ENCODE data around the gene RALB. TPM values are rescaled to one million over a fixed set of nuclear protein-coding genes. Genes with fewer than 3 reads are reported as not detected.

Gene RALB
- total and polyA plus RNA-seq, 2 of the 4 experiments (the other 2 are of a cell fraction) = 53.6 to 54.7 TPM

DNA sequence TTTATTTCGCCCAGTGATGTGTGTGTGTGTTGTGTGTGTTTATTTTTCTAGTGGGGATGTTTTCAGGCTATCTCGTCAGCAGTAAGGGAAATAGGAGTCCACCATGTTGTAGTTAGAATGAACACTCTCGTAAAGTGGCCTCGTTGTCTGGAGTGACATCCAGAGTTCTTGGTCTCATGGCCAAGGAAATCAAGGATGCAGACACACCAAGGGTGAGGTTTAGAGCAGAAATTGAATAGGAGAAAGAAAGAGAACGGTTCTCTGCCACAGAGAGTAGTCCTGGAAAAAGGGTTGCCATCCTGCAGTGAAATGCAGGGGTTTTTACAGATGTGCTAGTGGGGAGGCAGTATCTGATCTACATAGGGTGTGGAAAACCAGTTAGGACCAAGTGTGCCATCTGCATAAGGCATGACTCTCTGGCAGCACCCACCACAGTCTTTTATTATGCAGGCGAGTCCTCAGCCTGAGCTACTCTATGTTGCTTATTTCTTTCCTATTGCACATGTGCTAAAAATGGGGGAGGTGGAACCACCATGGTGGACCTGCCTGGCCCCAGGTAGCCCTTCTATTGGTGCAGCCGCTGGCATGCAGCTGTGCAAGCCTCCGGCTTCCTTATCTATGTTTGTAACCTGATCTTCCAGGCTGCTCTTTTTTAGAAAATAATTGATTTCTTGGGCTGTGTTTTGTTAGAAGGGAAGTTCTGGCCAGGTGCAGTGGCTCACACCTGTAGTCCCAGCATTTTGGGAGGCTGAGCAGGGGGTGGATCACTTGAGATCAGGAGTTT, 23.2 kb downstream of the RALB start:
- H4K91ac ChIP-seq (ENCODE audit: insufficient read depth, low read depth, low read length) = no peak overlapping the region
- no peak overlapping the region for H2BK120ac ChIP-seq (ENCODE audit: low read depth, low read length)
- H2AK5ac ChIP-seq (ENCODE audit: low read depth, low read length) = no peak overlapping the region
- no peak overlapping the region for H2BK20ac ChIP-seq (ENCODE audit: low read depth, low read length)
- H4K20me1 ChIP-seq (ENCODE audit: insufficient read depth, low read length) = peaks cover 46% of the 10 kb centered on the region
- H3K27me3 ChIP-seq (ENCODE audit: control insufficient read depth, insufficient read depth, low read length) = no peaks in the 10 kb centered on the region
- ATAC-seq (ENCODE audit: low read depth) (no peak), DNase-seq (no peak)
- in situ Hi-C loops (cut with MboI; ENCODE audit: low sequenced_read_pairs) (no loop called here), intact Hi-C loops (cut with micrococcal nuclease) (no loop called here), dilution Hi-C loops (cut with HindIII; ENCODE audit: low sequenced_read_pairs, unreplicated experiment) (no loop called here)
- H3K4me2 ChIP-seq (ENCODE audit: low read depth, low read length) = no peak overlapping the region
- no peak overlapping the region for H2AFZ ChIP-seq (replicated peaks; ENCODE audit: low read length, poor library complexity)
- no peak overlapping the region for H3K4ac ChIP-seq (ENCODE audit: low read depth, low read length)
- no peaks in the 10 kb centered on the region for H3K9me3 ChIP-seq (ENCODE audit: control insufficient read depth, insufficient read depth, low read length)
- ChIA-PET POLR2A (ENCODE audit: unreplicated experiment) (no interaction called here), CTCF (interaction anchor here (1.5 kb wide), 1 partner anchor 8 kb away, joined by 5 read pairs; no protein-coding TSS in a partner anchor)
- no peak overlapping the region for H3K27ac ChIP-seq (ENCODE audit: insufficient read depth, low read length)
- no peak overlapping the region for H3K18ac ChIP-seq (ENCODE audit: low read depth, low read length)
- H2BK15ac ChIP-seq (ENCODE audit: low read depth, low read length) = no peak overlapping the region
- no peak overlapping the region for H3K9ac ChIP-seq (ENCODE audit: low read depth, low read length)
- no peak overlapping the region for H2BK5ac ChIP-seq (ENCODE audit: low read depth, low read length, poor library complexity, severe bottlenecking)
- H3K9me1 ChIP-seq (ENCODE audit: insufficient read depth, low read length) = peaks cover 12% of the 10 kb centered on the region
- H4K8ac ChIP-seq (ENCODE audit: low read depth in 2 of 2, low read length in 2 of 2) = no peak overlapping the region
- 94% methylated on average over 6 of the region's 8 CpGs; no CpG with 5 or more reads in 1 of the 2 experiments for WGBS, 2 experiments (ENCODE audit: extremely low coverage in 2 of 2, insufficient read length in 1 of 2)
- no TSS peak for BruUV-seq (replicated peaks)
- H3K79me1 ChIP-seq (ENCODE audit: low read depth in 1 of 2, low read length in 2 of 2) = peaks cover 51 to 84% of the 10 kb centered on the region in 2 experiments
- peaks cover 13% of the 10 kb centered on the region for H3K36me3 ChIP-seq (ENCODE audit: control insufficient read depth, insufficient read depth, low read length)
- no peak overlapping the region for H3K56ac ChIP-seq (ENCODE audit: extremely low read depth, insufficient read depth, low read length)
- H4K5ac ChIP-seq (ENCODE audit: low read depth, low read length) = no peak overlapping the region
- H3K4me1 ChIP-seq (ENCODE audit: control insufficient read depth, insufficient read depth, low read length) = 0 out of 2 replicates have a peak, but pooled peaks cover 2% of the 10 kb centered on the region
- H3K23ac ChIP-seq (ENCODE audit: low read depth, low read length) = no peak overlapping the region
- H3K4me3 ChIP-seq (ENCODE audit: insufficient read depth, low read depth, low read length) = no peak overlapping the region
- no peak overlapping the region for H3K14ac ChIP-seq (replicated peaks; ENCODE audit: low read depth, low read length)
- no peak overlapping the region for H2AK9ac ChIP-seq (replicated peaks; ENCODE audit: low read depth, low read length, poor library complexity)
- TF ChIP-seq, protein P1, sequence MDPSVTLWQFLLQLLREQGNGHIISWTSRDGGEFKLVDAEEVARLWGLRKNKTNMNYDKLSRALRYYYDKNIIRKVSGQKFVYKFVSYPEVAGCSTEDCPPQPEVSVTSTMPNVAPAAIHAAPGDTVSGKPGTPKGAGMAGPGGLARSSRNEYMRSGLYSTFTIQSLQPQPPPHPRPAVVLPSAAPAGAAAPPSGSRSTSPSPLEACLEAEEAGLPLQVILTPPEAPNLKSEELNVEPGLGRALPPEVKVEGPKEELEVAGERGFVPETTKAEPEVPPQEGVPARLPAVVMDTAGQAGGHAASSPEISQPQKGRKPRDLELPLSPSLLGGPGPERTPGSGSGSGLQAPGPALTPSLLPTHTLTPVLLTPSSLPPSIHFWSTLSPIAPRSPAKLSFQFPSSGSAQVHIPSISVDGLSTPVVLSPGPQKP (IDR thresholded peaks at IDR 0.05; ENCODE audit: borderline replicate concordance, low read depth, low read length) = no peak
- no peak for TF ChIP-seq MXI1 (IDR thresholded peaks at IDR 0.05; ENCODE audit: borderline replicate concordance, low read depth, low read length)
- TF ChIP-seq POLR2A (IDR thresholded peaks at IDR 0.05; ENCODE audit: low read depth, low read length) = no peak
- TF ChIP-seq, protein P2, sequence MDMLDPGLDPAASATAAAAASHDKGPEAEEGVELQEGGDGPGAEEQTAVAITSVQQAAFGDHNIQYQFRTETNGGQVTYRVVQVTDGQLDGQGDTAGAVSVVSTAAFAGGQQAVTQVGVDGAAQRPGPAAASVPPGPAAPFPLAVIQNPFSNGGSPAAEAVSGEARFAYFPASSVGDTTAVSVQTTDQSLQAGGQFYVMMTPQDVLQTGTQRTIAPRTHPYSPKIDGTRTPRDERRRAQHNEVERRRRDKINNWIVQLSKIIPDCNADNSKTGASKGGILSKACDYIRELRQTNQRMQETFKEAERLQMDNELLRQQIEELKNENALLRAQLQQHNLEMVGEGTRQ (IDR thresholded peaks at IDR 0.05; ENCODE audit: low read depth, low read length) = no peak
- TF ChIP-seq CHD1 (IDR thresholded peaks at IDR 0.05; ENCODE audit: low read depth, low read length) = no peak
- no peak for TF ChIP-seq MAFK (IDR thresholded peaks at IDR 0.05; ENCODE audit: low read depth, low read length)
- no peak for TF ChIP-seq MAZ (IDR thresholded peaks at IDR 0.05; ENCODE audit: borderline replicate concordance, low read depth, low read length)
- no peak for TF ChIP-seq SMC3 (IDR thresholded peaks at IDR 0.05; ENCODE audit: low read depth, low read length)
- no peak for TF ChIP-seq RCOR1 (IDR thresholded peaks at IDR 0.05; ENCODE audit: insufficient replicate concordance, low read length)
- no peak for TF ChIP-seq BHLHE40 (IDR thresholded peaks at IDR 0.05; ENCODE audit: low read depth, low read length)
- no peak for TF ChIP-seq NFE2L2 (IDR thresholded peaks at IDR 0.05; ENCODE audit: low read depth, low read length)
- TF ChIP-seq, protein P3, sequence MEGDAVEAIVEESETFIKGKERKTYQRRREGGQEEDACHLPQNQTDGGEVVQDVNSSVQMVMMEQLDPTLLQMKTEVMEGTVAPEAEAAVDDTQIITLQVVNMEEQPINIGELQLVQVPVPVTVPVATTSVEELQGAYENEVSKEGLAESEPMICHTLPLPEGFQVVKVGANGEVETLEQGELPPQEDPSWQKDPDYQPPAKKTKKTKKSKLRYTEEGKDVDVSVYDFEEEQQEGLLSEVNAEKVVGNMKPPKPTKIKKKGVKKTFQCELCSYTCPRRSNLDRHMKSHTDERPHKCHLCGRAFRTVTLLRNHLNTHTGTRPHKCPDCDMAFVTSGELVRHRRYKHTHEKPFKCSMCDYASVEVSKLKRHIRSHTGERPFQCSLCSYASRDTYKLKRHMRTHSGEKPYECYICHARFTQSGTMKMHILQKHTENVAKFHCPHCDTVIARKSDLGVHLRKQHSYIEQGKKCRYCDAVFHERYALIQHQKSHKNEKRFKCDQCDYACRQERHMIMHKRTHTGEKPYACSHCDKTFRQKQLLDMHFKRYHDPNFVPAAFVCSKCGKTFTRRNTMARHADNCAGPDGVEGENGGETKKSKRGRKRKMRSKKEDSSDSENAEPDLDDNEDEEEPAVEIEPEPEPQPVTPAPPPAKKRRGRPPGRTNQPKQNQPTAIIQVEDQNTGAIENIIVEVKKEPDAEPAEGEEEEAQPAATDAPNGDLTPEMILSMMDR (conservative IDR thresholded peaks at IDR 0.05; ENCODE audit: low read depth, low read length) = no peak
- TF ChIP-seq CEBPB (IDR thresholded peaks at IDR 0.05; ENCODE audit: low read depth, low read length) = no peak
- TF ChIP-seq RFX5 (IDR thresholded peaks at IDR 0.05; ENCODE audit: low read depth, low read length) = no peak
- no peak for TF ChIP-seq RAD21 (IDR thresholded peaks at IDR 0.05; ENCODE audit: low read length)
